Esophagus muscularis mucosa (tissue), 4 donors: Measurements from ENCODE around the gene CEACAM20.
"Not testable (repeated sequence)": the region's sequence is repeated elsewhere in the genome, so short reads cannot be mapped to it uniquely, and the experiment has no call there.

ENCODE experiments used
- EP300 ChIP-seq: sonication (generic); formaldehyde crosslinking; IDR thresholded peaks from one replicate; pipeline ENCODE4 v1.6.1; 2017; ENCODE audit warnings: antibody characterized with exemption
- POLR2A ChIP-seq: fragments of 450-650 bp; IDR thresholded peaks from one replicate; pipeline ENCODE4 v1.6.1; 2017; ENCODE audit warnings: antibody characterized with exemption, moderate library complexity, mild to moderate bottlenecking, low read depth
- POLR2AphosphoS5 ChIP-seq, 2 donors: sonication (generic); formaldehyde crosslinking; IDR thresholded peaks; one replicate each; pipeline ENCODE4 v1.6.1; 2017; ENCODE audit warnings: antibody characterized with exemption in 2 of 2
- TF ChIP-seq, protein P1 (sequence below), 3 experiments: fragments of 200-600 bp in 2 of 3; fragments of 450-650 bp in 1 of 3; sonication (generic) in 2 of 3; IDR thresholded peaks; one replicate each; pipeline ENCODE4 v1.5.1; 2017 to 2019; ENCODE audit warnings: antibody characterized with exemption in 3 of 3, mild to moderate bottlenecking in 2 of 3, moderate library complexity in 1 of 3

DNA sequence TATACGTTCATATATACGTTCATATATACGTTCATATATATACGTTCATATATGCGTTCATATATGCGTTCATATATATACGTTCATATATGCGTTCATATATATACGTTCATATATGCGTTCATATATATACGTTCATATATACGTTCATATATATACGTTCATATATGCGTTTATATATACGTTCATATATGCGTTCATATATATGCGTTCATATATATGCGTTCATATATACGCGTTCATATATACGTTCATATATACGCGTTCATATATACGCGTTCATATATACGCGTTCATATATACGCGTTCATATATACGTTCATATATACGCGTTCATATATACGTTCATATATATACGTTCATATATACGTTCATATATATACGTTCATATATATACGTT, 21.5 kb upstream of the CEACAM20 start:
- TF ChIP-seq, protein P1, sequence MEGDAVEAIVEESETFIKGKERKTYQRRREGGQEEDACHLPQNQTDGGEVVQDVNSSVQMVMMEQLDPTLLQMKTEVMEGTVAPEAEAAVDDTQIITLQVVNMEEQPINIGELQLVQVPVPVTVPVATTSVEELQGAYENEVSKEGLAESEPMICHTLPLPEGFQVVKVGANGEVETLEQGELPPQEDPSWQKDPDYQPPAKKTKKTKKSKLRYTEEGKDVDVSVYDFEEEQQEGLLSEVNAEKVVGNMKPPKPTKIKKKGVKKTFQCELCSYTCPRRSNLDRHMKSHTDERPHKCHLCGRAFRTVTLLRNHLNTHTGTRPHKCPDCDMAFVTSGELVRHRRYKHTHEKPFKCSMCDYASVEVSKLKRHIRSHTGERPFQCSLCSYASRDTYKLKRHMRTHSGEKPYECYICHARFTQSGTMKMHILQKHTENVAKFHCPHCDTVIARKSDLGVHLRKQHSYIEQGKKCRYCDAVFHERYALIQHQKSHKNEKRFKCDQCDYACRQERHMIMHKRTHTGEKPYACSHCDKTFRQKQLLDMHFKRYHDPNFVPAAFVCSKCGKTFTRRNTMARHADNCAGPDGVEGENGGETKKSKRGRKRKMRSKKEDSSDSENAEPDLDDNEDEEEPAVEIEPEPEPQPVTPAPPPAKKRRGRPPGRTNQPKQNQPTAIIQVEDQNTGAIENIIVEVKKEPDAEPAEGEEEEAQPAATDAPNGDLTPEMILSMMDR (IDR thresholded peaks at IDR 0.05) = not testable (repeated sequence)
- not testable (repeated sequence) for TF ChIP-seq EP300; POLR2AphosphoS5 (IDR thresholded peaks at IDR 0.05); POLR2A
